NCI-H226 (cell line): ENCODE results near the gene MAP7D3.

Experiments
- DNase-seq: peaks from one replicate; pipeline ENCODE4 v3.0.0-alpha.2; 2015

The MAP7D3 gene

DNA sequence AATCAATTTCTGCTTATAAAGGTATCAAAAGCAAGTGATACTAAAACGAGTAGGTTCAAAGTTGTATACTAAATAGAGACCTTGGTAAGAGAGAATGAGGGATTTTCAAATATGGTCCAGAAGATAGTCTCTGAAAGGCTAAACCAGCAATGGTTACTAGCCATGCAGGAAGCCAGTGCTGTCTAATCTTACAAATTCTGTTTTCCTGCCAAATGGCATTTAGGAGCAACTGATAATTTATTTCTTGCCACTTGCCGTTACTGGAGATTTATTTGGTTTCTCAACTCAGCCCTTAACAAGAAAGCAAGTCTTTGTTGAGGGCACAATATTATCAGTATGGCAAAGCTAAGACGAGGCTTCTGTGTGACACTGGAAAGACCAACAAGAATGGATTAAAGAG, 47.2 kb downstream of the MAP7D3 start:
- no peak for DNase-seq

DNA sequence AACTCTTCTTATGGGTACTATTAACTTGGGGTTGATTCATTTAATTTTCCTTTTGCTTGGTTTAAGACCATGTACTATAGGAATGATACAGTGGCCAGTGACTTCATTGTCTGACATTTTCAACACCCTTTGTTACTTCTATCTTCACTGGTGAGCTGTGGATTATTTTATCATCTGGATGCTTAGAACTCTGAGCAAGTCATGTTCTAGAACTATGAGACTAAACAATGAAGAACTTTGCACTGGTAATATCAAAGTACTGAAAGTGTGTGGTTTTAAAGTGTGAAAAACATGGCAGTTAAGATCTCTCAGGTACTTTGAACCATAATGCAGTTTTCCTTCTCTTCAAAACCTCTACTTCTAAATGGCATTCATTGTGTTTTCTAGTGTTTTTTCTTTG, 47.8 kb downstream of the MAP7D3 start:
- no peak for DNase-seq

DNA sequence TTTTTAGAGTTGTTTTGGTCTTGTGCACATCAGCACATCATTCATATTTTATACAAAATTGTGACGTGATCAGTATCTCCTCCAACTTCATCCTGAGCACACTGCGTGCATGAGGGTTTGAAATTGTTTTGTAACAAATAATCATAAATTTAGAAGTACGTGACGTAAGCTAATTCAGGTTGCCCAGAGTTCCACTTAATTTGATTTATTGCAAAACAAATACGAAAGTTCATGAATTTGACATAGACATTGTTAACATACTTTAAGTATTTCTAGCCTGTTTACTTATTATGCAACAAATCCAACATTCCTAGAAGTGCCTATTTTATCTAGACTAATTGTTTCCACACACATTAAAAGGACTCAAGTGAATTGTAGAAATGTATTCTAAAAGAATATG, 48.3 kb downstream of the MAP7D3 start:
- DNase-seq, result peak; percentile 21

DNA sequence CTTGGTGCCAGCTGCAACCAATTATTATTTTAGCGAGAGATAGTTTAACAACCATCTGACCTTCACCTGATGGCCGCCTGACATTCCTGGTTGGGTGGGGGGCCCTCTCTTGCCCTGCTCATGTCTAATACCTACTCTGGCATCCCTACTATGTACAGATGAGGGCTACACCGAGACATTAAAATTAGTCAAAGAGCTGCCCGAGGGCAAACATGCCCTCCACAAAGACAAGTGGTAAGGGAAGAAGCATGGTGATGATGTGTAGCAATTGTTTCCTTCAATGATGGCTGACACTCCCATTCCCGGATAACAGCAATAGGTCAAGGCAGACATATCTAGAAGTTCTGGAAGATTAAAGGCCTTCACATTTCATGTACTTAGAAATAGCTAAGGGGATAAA, 49.6 kb downstream of the MAP7D3 start:
- DNase-seq, result no peak

DNA sequence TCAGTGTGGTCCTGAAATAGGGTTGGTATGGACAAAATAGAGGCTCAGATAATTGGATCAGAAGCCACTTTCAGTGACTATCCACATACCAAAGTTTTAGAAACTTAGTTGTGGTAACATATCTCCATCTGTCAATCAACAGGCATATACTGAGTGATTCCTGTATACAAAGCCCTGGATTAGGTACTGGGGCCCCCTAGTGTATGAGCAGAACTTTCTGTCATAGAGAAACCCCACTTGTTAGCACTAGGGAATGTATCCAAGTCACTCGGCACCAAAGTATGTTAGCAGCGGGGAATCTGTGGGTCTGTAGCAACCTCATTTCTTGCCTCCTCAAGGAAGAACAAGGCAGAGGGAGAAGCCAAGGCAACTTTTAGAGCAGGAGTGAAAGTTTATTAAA, 50.7 kb downstream of the MAP7D3 start:
- DNase-seq, result no peak

DNA sequence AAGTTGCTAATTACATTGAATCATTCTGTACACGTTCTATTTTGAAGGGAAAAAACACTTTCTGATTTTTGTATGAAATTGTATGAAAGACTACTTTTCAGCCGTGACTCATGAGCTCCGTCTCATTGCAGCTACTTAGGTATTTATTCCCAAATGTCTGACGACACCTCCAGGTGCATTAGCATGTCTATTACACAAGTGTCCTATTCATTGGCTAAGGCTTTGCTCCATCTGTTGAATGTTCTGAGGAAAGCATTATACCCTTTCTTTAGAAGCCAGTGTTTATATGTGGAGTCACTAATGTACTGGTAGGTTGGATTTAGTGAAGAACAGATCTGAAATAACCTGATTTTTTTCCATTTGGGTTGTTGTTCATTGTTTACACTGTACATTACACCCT, 51.8 kb downstream of the MAP7D3 start:
- no peak for DNase-seq

DNA sequence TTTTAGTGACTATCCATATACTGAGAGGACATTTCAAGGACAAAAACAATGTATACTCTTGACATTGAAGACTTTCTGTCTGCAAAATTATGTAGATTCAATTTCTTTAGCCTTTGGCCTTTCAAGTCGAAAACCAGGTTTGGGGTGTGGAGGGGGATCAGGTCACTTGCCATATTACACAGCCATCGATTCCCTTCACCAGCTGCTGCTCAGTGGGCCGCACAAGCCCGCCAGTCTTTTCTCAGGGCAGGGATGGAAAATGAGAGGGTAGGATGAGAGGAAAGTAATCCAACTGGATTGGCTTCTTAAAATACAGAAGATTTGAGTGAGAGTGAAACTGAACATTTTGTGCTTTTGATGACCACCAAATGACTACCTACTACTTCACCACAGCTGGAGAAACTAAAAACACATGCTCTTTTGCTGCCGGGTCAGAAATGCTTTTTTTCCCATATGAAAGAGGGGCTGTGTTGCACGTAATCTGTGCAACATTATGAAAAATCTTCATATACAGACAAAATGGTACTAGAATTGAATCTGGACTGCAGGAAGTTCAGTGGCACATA, 52.4 kb downstream of the MAP7D3 start:
- no peak for DNase-seq

DNA sequence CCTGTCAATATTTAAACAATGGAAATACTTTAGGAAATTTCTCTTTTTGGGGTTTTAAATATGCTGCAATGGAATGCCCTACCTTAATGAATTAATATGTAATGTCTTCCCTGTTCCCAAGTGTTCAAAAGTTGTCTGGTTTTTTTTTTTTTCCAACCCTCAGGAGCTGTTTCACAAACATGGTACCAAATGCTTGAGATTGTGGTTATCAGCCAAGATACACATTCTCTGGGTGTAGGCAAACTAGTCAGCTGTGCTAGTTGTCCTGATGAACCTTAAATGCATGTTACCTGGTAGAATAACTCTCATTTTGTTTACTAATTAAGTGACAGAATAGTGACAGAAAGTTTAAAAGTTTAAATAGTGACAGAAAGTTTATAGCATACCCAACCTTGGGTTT, 53.2 kb downstream of the MAP7D3 start:
- DNase-seq, result no peak

DNA sequence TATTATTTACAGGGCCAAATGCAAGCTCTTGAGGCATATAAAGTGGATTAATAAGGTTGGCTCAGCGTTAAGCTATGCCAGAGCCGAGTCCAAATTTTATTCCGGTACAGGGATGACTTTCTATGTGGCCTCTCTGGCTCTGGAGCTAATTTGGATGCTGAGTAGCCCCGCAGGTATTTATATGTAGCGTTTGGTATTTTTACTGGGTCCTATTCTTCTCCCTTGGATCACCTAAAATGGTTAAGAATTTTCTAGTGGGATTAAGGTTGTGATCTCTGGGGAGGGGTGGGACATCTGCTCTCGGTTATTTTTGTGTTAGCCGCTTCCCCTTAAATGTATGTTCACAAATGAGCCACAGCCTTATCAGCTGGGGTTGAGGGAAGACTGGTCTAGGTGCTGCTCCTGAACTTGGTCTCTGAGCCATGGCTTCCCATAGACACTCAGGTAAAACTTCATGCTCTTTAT, 54.5 kb downstream of the MAP7D3 start:
- DNase-seq, result no peak

DNA sequence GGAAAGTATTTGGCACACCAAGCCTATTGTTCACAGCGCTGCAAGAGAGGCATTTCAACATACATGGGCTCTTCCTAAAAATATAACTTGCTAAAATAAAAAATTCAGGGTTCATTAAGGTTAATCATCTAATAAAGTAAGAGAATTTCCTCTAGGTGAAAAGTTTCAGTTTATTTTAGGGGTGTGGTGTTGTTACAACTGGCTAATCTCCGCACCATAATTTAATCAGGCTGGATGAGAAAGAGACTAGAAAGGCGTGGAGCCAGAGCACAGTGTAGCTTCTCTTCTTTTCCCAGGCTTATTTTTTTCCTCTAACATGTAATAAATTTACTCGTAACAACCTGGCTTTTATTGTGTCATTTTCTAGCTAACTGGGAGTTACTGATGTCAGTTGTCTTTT, 56.0 kb downstream of the MAP7D3 start:
- DNase-seq, result no peak

DNA sequence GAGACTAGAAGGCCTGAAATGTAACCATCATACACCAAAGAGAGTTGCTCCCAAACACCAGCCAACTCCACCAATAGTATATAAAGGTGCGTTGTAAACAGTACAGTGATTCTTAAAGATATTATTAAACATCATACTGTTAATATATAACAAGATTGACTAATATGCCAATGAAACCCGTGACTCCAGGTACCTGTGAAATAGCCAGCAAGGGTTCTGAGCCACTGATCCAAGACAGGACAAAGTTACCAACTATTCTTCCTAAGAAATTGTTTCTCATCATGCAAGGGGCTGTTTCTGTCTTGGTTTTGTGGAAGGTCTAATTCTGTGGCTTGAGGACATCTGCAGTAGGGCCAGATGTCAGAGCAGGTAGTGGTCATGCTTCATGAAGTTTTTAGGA, 56.7 kb downstream of the MAP7D3 start:
- DNase-seq, result no peak

DNA sequence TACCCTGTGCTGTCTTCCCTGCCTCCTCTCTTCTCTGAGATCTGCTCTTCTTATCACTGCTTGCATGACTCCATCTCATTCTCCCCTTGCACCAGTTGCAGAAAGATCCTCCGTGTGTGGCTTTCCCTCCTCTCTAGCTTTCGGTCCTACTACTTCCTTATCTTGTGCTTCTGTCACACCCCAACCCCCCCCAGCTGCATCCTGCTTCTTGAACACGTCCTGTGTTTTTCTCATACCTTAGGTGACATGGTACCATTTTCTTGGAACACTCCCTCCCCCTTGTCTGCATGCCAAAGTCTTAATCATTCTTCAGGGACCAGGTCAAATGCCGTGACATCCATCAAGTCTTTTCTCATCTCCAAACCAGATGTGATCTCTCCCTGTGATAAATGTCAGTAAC, 57.4 kb downstream of the MAP7D3 start:
- DNase-seq, result peak; percentile 17

DNA sequence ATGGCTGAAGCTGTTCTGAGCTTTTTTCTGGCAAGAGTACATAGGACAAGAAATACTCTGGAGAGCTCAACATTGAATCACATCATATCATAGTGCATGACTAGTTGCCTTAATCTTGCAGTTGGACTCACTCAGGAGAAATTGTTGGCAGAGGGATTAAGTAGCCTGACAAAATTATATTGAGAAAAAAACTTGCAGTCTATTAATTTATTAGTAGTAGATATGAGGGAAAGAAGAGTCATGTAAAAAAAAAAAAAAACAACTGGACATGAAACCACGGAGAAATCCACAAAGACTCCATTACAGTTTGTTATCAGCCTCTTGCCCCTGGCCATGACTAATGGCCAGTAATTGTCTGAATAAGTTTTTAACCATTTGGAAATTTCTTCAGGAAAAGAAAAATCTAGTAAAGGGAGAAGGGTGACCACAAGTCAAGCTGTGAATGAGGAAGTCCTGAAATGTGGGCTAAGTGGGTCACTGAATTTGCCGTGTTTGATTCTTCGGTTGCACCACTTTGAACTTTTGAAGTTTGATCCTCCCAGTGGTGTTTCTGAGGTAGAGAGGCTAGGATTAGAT, 58.3 kb downstream of the MAP7D3 start:
- DNase-seq, result peak; percentile 68

DNA sequence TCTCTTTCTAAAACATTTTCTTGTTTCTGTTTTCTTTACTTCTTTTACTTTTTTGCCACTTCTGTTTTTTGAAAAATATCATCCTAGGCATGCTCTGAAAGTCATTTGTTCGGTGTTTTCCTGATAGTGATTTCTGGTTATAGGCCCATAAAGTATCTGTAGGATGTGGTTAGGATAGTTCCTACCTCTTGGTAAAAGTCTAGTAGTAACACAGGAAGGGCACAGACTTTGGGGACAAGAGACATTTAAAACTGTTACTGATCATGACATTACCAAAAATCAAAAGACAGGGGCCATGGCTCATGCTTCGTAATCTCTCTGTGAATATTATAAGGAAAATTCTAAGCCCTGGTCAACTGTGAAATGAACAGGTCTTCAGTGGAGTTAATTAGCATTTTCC, 59.1 kb downstream of the MAP7D3 start:
- DNase-seq, result no peak

DNA sequence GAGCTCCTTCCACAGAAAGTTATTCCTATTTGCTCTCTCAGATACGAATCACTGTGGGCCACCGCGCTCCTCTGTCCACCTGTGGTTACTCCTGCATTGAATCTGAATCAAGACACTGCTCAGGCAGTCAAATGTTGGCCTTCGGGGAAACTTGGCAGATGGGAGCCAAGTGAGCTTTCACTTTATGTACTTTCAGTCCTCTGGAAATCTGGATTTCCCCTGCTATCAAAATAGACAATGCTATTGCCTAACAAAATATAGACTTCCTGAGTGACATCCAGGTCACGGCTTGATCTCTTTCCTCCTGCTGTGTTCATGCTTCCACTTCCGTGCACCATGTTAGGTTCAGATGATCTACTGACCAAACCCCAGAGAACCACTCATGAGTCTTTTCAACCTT, 60.0 kb downstream of the MAP7D3 start:
- DNase-seq, result no peak

DNA sequence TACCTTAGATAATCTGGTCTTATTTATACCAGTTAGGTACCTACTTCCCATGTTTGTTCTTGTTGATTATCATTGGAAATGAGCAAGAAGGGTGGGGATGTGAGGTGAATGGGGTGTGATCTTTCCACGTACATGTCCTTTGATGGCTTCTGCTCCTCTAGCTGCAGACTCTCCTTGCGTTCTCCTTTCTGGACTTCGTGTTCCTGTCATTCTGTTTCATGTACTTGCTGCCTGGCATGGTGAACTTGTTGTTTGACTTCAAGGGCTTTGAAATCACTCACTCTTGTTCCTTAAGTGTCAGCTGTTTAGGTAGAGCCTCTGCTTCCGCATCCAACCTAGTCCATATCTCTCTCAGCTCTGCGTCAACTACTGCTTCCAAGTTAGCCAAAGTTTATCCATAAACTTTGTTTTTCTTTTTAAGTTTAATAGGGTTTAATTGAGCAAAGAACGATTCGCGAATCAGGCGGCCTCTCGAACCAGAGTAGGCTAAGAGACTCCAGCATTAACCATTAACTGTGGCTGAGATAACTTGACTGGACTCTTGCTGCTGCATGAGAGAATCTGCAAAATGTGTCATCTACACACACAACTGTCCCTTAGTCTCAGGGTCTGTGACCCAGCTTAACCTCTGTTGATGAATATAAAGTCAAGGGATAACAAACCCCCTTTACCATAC, 61.0 kb downstream of the MAP7D3 start:
- no peak for DNase-seq

DNA sequence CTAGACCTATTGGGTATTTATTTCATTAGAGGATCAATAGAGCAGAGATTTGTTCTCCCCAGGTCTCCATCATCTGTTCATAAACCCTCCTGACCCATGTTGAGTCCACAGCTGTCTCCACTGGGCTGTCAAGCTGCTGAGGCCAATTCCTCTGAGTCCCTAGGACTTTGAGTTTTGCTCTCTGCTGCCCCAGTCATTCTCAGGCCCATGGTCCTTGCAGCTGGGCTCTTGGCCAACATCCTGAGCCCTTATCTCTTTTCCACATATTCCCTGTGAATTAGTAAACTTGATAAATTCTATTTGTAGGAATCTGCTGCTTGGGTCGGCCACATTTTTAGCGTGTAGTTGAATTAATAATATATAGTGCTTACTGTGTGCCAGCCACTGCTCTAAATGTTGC, 62.0 kb downstream of the MAP7D3 start:
- no peak for DNase-seq

DNA sequence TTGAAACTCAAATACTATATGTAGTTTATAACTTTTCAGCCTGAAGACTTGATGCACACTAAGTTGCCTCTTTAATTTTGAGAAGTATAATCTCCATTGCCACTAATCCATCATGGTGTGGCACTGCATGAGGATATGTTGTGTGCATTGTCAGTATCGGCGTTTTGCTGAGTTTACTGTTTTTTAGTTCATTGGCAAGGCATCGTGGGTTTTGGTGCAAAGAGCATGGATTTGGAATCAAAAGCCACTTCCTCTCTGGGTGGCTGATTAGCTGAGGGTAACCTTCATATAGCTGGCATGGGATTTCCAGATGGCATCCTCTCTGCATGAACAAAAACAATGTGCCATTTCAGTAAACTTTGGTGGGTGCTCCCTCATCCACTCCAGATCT, 65.2 kb downstream of the MAP7D3 start:
- DNase-seq, result no peak

DNA sequence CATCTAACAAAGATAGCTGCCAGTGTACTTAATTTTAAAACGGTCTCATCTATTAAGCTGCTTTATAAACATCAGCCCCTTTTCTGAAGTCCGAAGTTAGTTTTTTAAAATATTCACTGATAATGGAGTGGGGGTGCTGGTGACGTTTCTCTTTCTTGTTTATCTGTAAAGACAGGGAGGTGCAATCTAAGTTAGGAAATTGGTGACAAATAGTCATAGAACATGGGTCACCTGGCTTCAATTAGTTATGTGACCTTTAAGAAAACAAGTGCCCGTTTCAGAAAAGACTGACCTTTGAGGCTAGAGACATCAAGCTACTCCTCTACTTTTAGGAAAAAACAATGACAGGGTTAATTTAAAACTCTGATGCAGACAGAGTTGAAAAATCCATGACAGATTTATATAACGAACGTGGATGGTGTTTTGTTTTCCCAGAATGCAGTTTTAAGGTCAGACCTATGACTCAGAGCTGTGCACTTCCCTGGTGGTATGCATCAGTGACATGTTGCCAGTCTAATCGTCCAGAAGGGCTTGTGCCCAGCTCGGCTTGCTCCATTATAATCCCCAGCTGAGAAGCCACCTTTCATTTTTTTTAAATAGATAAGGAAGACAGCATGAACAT, 65.7 kb downstream of the MAP7D3 start:
- no peak for DNase-seq

DNA sequence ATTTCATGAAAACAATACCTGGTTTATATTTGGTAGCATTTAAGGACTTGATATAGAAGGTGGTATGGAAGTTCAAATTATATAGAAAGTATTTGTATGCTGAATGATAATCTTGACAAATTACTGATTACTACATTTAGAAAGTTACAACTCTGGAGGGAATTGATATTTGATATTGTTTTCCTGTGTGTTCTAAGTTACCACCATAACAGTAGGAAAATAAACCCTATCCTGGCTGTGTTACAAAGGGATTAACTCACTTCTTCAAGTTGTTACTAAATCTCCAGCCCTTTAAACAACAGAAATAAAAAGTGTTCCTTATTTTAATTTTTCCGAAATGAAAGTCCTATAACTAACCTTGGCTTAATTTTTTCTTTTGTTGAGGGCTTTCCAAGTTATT, 67.3 kb downstream of the MAP7D3 start:
- DNase-seq, result no peak

DNA sequence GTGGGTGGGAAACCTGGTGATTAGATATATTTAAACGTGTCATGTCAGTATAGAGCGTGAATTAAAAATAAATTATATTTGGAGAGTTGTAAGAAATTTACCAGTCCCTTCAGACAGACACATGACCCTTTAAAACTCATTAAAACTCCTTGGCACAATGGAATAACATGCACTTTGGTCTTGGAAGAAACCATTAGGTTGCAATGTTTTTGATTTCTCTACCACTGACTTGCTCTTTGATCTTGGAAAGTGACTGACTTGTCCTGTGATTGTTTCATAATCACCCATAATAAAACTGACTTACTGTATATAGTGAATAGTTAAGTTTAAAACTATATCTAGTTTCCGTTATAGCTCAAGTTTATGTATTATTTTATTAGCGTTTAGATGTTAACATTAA, 68.0 kb downstream of the MAP7D3 start:
- no peak for DNase-seq

DNA sequence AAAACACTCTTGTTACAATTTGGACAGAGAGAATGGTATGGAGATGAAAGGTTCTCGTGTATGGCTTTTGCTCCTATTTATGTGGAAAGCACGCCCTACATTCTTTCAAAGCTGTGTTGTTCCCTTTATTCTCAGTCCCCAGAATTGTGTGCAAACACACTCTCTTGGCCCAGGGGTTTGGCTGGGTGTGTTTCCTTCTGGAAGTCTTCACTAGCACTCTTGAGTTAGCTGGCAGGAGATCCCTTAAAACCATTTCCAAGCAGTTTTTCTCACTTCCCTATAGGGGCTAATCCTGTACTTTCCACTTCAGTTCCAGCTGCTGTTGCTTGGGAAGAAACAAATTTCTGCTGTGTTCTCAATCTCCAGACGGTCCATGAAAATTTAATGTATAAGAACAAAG, 68.8 kb downstream of the MAP7D3 start:
- no peak for DNase-seq

DNA sequence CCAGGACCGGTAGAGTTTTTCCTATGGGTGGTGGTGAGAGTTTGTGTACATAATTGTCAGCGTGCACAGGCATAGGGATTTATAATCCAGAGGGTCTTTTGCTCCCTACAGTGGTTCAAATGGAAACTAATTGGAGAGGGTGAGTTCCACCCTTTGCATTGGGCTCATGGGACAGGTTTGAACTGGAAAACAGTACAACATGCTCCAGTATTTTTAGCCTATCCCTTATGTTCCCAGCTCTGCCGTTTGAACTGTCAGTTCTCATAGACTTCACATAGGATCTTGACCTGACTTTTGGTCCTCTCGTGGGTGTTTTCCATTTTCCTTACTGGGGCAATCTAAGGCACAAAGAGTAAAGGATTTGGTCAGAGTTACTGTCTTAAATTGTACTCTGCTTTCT, 72.1 kb downstream of the MAP7D3 start:
- DNase-seq, result no peak

DNA sequence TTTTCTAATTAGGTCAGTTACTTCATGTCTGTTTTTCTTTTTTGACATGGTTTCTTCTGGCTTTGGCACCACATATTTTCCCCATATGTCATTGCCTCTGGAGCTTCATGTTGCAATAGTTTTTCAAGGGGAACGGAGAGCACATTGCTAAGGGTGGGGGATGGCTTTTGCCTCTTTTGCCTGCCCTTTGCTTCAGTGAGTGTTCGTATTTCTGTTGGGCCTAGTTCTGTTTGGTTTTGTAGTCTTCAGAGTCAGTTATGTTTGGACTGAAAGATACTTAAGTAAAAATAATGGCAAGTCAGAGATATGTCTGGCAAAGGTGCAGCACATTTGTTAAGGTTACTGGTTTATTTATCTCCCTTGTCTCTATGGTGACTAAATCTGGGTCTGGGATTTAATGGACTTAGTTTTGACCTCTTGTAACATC, 74.8 kb downstream of the MAP7D3 start:
- DNase-seq, result peak; percentile 58
